ENCODE results near the gene AGMO.

AGMO gene

GRCh38 chr7:15199482-15199881, 362.3 kb downstream of the AGMO start:
- peak; percentile 25 for DNase-seq

DNA sequence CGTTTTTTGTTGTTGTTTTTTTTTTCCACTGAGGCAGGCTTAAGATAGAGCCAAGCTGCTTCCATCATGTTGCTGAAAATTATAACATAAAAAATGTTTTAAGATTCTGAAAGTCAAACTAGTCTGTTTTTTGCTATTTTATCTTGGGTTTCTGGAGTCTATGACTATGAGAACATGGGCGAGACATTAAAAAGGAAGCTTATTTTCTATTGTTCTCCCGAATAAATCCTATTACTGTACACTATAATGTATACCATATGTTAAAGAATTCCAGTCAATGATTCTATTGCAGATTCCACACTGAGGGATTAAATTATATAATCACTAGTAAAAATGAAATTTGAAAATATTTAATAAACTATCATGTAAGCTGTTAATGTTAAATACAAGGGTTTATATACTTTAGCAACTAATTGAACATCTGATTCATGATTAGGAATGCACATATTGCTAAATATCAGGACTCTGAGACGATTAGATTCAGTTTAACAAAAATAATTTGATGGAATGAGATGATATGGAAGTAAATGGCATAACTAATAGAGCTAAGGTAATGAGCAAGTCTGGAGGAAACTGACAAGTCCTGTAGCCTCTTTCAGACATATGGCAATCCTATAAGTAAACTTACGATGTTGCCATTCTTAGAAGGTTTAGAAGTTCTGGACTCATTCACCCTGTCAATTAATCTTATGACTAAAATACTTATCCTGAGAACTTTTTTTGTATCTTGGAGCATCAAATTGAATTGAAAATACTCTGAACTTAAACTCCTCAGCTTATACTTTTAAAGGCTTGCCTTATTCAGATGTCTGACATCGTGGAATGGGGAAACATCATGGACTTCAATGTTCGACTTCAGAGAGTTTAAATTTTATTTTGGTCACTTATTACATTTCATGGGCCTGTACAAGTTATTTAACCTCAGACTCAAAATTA, 364.5 kb downstream of the AGMO start:
- no peak for DNase-seq

DNA sequence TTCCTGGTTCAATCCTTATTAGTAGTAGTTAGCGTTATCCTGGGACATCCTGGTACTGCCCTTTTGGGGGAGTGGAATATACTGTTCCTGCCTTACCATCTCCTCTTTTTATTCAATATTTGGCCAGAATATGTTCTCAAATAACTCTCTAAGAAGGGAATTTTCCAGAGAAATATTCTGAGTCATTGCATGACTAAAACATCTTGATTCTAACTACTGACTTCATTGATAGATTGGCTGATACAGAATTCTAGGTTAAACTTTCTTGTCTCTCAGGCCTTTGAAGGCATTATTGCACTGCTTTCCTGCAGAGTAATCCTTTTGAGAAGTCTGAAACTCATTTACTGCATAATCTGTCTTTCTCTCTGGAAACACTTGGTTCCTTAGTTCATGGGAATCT, 383.8 kb downstream of the AGMO start:
- DNase-seq = no peak

DNA sequence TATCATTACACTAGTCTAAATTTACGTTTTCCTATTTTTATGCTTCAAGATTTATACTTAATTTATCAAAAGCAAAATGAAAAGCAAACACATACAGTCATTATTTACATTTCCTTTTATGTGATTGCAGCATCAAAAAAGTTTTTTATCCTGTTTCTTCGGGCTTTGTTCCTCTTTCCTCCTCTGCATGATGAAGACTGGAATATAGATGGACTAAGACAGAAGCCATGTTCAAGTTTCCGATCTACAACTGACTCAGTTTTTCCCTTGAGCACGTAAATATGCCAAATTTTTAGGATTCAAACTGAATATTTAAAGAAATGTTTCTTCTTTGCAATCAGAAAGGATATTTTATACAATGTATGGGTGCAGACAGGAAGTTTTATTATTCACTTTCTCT, 385.7 kb downstream of the AGMO start:
- no peak for DNase-seq

- DNase-seq = no peak
These were observed 386.7 kb downstream of the AGMO start for GRCh38 chr7:15175152-15175551.

GRCh38 chr7:15174485-15174884, 387.3 kb downstream of the AGMO start:
- no peak for DNase-seq

DNA sequence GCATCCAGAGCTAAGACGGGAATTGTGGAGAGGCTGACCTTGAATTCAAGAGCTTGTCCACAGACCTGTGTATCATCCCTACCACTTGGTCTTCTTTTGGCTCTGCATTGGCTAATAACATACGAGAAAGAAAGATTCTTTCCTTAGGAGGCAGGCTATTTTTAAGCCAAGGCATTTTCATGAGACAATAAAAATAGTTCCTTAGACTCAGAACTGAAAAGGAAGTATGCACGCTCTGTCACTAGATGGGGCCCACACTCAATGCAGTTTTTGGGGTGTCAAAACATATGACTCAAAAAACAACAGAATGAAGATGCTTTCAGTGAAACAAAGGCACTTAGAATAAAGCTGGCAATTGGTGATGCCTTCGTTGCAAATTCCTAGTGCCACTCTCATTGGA, 393.3 kb downstream of the AGMO start:
- DNase-seq = no peak

- no peak for DNase-seq
These were observed 393.9 kb downstream of the AGMO start for GRCh38 chr7:15167912-15168311.

GRCh38 chr7:15166620-15167019, 395.2 kb downstream of the AGMO start:
- DNase-seq = no peak

GRCh38 chr7:15159261-15159660, 402.6 kb downstream of the AGMO start:
- no peak for DNase-seq

GRCh38 chr7:15158141-15158810, 403.5 kb downstream of the AGMO start:
- DNase-seq = no peak

Measured in NCI-H2171 treated with DMSO at 0.1 percent for 48 hours (cell line).